Superior temporal gyrus (tissue), 1 donor: ENCODE data around the gene ADORA1.

Experiments
- DNase-seq: peaks from one replicate; pipeline ENCODE4 v3.0.0-alpha.2; 2016; ENCODE audit errors: extremely low spot score

The ADORA1 gene

GRCh38 chr1:203158423-203158822 lies 30.9 kb downstream of the ADORA1 start:
- DNase-seq: no peak

- DNase-seq: peak; percentile 57
Observed at GRCh38 chr1:203158960-203159665, 31.6 kb downstream of the ADORA1 start.

- DNase-seq: no peak
Observed at GRCh38 chr1:203159844-203160243, 32.3 kb downstream of the ADORA1 start.

GRCh38 chr1:203161175-203161574 lies 33.6 kb downstream of the ADORA1 start:
- no peak for DNase-seq

GRCh38 chr1:203161703-203162102 lies 34.2 kb downstream of the ADORA1 start:
- no peak for DNase-seq

GRCh38 chr1:203162403-203162802 lies 34.9 kb downstream of the ADORA1 start:
- no peak for DNase-seq

GRCh38 chr1:203163891-203164635 lies 36.5 kb downstream of the ADORA1 start:
- no peak for DNase-seq

- no peak for DNase-seq
Observed at GRCh38 chr1:203165101-203165799, 37.7 kb downstream of the ADORA1 start.

- no peak for DNase-seq
Observed at GRCh38 chr1:203165800-203166161, 38.3 kb downstream of the ADORA1 start.

- DNase-seq: no peak
Observed at GRCh38 chr1:203166192-203166940, 38.8 kb downstream of the ADORA1 start.

GRCh38 chr1:203167026-203167912 lies 39.7 kb downstream of the ADORA1 start:
- no peak for DNase-seq

GRCh38 chr1:203167913-203168200 lies 40.3 kb downstream of the ADORA1 start:
- DNase-seq: no peak

- no peak for DNase-seq
Observed at GRCh38 chr1:203168256-203168786, 40.8 kb downstream of the ADORA1 start.

- DNase-seq: no peak
Observed at GRCh38 chr1:203168991-203169390, 41.5 kb downstream of the ADORA1 start.

- no peak for DNase-seq
Observed at GRCh38 chr1:203169770-203170520, 42.4 kb downstream of the ADORA1 start.

GRCh38 chr1:203170625-203171330 lies 43.3 kb downstream of the ADORA1 start:
- DNase-seq: no peak

GRCh38 chr1:203171341-203172183 lies 44.0 kb downstream of the ADORA1 start:
- no peak for DNase-seq

- peak; percentile 74 for DNase-seq
Observed at GRCh38 chr1:203172184-203173010, 44.9 kb downstream of the ADORA1 start.
